DOHH2 (cell line): ENCODE measurements around the gene SRSF1.
A peak's percentile ranks its signal among the peaks of the same experiment; 100 is the strongest.

ENCODE experiments used
- H3F3A ChIP-seq: fragments of 200-600 bp; sonication (generic), shearing (Covaris generic); 2 replicates; pipeline ENCODE4 v1.6.0; 2016; ENCODE audit warnings: antibody characterized with exemption, mild to moderate bottlenecking; ENCODE audit not compliant: control insufficient read depth, insufficient read depth
- H3K27ac ChIP-seq: fragments of 200-600 bp; sonication (generic); 2 replicates; pipeline ENCODE4 v1.5.1; 2014; ENCODE audit warnings: low read depth, mild to moderate bottlenecking, low read length, moderate library complexity
- H3K27me3 ChIP-seq: fragments of 200-600 bp; sonication (generic); 2 replicates; pipeline ENCODE4 v1.6.1; 2014; ENCODE audit warnings: mild to moderate bottlenecking, low read length, mixed read lengths; ENCODE audit not compliant: control insufficient read depth
- H3K36me3 ChIP-seq: fragments of 200-600 bp; sonication (generic); 2 replicates; pipeline ENCODE4 v1.6.1; 2014; ENCODE audit warnings: mild to moderate bottlenecking, low read length, moderate library complexity, mixed read lengths; ENCODE audit not compliant: control insufficient read depth
- H3K4me1 ChIP-seq: fragments of 200-600 bp; sonication (generic); 2 replicates; pipeline ENCODE4 v1.6.1; 2014; ENCODE audit warnings: mild to moderate bottlenecking, low read length, mixed read lengths; ENCODE audit not compliant: control insufficient read depth
- H3K4me2 ChIP-seq: fragments of 200-600 bp; sonication (generic); 2 replicates; pipeline ENCODE4 v1.6.0; 2014; ENCODE audit warnings: mild to moderate bottlenecking, low read length, moderate library complexity
- H3K4me3 ChIP-seq: fragments of 200-600 bp; sonication (generic); 2 replicates; pipeline ENCODE4 v1.5.1; 2014; ENCODE audit warnings: mild to moderate bottlenecking, low read length, mixed read lengths
- H3K79me2 ChIP-seq: fragments of 200-600 bp; sonication (generic); 2 replicates; pipeline ENCODE4 v1.6.1; 2014; ENCODE audit warnings: mild to moderate bottlenecking, low read length, mixed read lengths; ENCODE audit not compliant: control insufficient read depth
- H3K9me2 ChIP-seq: fragments of 200-600 bp; sonication (generic); replicated peaks from 2 replicates; pipeline ENCODE4 v1.6.1; 2014; ENCODE audit warnings: mild to moderate bottlenecking, low read length, mixed read lengths; ENCODE audit not compliant: control insufficient read depth
- H3K9me3 ChIP-seq: fragments of 200-600 bp; sonication (generic); 2 replicates; pipeline ENCODE4 v1.6.1; 2014; ENCODE audit warnings: antibody characterized with exemption, low read length, mixed read lengths; ENCODE audit not compliant: control insufficient read depth, insufficient read depth
- H4K20me1 ChIP-seq: fragments of 200-600 bp; sonication (generic); 2 replicates; pipeline ENCODE4 v1.6.0; 2014; ENCODE audit warnings: low read depth, mild to moderate bottlenecking, antibody characterized with exemption, low read length, moderate library complexity; ENCODE audit not compliant: control insufficient read depth, insufficient read depth
- CTCF ChIP-seq: fragments of 200-600 bp; sonication (generic); IDR thresholded peaks from one replicate; pipeline ENCODE4 v1.5.1; 2014; ENCODE audit warnings: antibody characterized with exemption, mild to moderate bottlenecking, low read depth, low read length; ENCODE audit not compliant: poor library complexity, severe bottlenecking
- EZH2phosphoT487 ChIP-seq: fragments of 200-600 bp; sonication (generic); IDR thresholded peaks from 2 replicates; pipeline ENCODE4 v1.6.1; 2017; ENCODE audit warnings: borderline replicate concordance, mild to moderate bottlenecking, antibody characterized with exemption, low read length, moderate library complexity, mixed read lengths

The SRSF1 gene

GRCh38 chr17:58005031-58005727, 1.9 kb downstream of the SRSF1 start:
- H4K20me1 ChIP-seq: peaks cover 40% of the 10 kb centered on the region

GRCh38 chr17:58004060-58004459, 3.0 kb downstream of the SRSF1 start:
- Histone ChIP-seq H3K4me3 (peak overlapping the region; percentile 100), H3K4me2 (peak overlapping the region; percentile 99), H3K9me2 (no peaks in the 10 kb centered on the region), H3K4me1 (peaks cover 65% of the 10 kb centered on the region), H4K20me1 (peaks cover 45% of the 10 kb centered on the region), H3F3A (peaks cover 80% of the 10 kb centered on the region), H3K9me3 (no peaks in the 10 kb centered on the region), H3K27ac (no peak overlapping the region), H3K27me3 (peaks cover 2% of the 10 kb centered on the region; the same call in 1 of the 2 replicates), H3K79me2 (peaks cover 72% of the 10 kb centered on the region), H3K36me3 (peaks cover 83% of the 10 kb centered on the region)
- TF ChIP-seq CTCF (no peak), EZH2phosphoT487 (no peak)

More at GRCh38 chr17:58005031-58005727, 1.9 kb downstream of the SRSF1 start:
- Histone ChIP-seq H3K27me3 (peaks cover 2% of the 10 kb centered on the region; the same call in 1 of the 2 replicates), H3K9me2 (no peaks in the 10 kb centered on the region), H3K4me3 (peak overlapping the region; percentile 100), H3K9me3 (no peaks in the 10 kb centered on the region), H3K27ac (0 out of 2 replicates have a peak overlapping the region, but pooled peaks have one; percentile 94), H3K36me3 (peaks cover 72% of the 10 kb centered on the region), H3K4me2 (peak overlapping the region; percentile 99), H3K79me2 (peaks cover 69% of the 10 kb centered on the region), H3F3A (peaks cover 73% of the 10 kb centered on the region), H3K4me1 (peaks cover 56% of the 10 kb centered on the region)
- TF ChIP-seq CTCF: no peak
- TF ChIP-seq EZH2phosphoT487: no peak

GRCh38 chr17:58002973-58003372, 4.1 kb downstream of the SRSF1 start:
- peaks cover 2% of the 10 kb centered on the region; the same call in 1 of the 2 replicates for H3K27me3 ChIP-seq
- TF ChIP-seq EZH2phosphoT487: no peak
- TF ChIP-seq CTCF: no peak
- H3K4me3 ChIP-seq: peak overlapping the region; percentile 100
- H3K9me2 ChIP-seq: no peaks in the 10 kb centered on the region
- H3K27ac ChIP-seq: no peak overlapping the region
- H3F3A ChIP-seq: peaks cover 84% of the 10 kb centered on the region
- H3K4me1 ChIP-seq: peaks cover 60% of the 10 kb centered on the region
- peaks cover 47% of the 10 kb centered on the region for H4K20me1 ChIP-seq
- H3K79me2 ChIP-seq: peaks cover 63% of the 10 kb centered on the region
- H3K4me2 ChIP-seq: peak overlapping the region; percentile 99
- H3K9me3 ChIP-seq: no peaks in the 10 kb centered on the region
- H3K36me3 ChIP-seq: peaks cover 93% of the 10 kb centered on the region
